A172 (cell line): ENCODE measurements around the gene AGAP1. TPM values are rescaled to one million over a fixed set of nuclear protein-coding genes. Genes with fewer than 3 reads are reported as not detected.

ENCODE experiments used
- DNase-seq: peaks from one replicate; pipeline ENCODE4 v3.0.0-alpha.2; 2015; ENCODE audit warnings: low spot score
- total RNA-seq: library from RNA; depleted of rRNA; stranded (reverse); fragments of >200 nt; shearing (Covaris generic); gene quantifications from 2 replicates; pipeline ENCODE4 v1.2.3, GENCODE V29; 2014

The AGAP1 gene
- total RNA-seq, 1 experiment from 2014 or later: 13.9 TPM

GRCh38 chr2:235841863-235842262, 348.0 kb downstream of the AGAP1 start:
- DNase-seq: no peak

GRCh38 chr2:235842941-235843340, 349.1 kb downstream of the AGAP1 start:
- no peak for DNase-seq

GRCh38 chr2:235843591-235844395, 349.9 kb downstream of the AGAP1 start:
- no peak for DNase-seq

GRCh38 chr2:235844561-235844960, 350.7 kb downstream of the AGAP1 start:
- DNase-seq: no peak

DNA sequence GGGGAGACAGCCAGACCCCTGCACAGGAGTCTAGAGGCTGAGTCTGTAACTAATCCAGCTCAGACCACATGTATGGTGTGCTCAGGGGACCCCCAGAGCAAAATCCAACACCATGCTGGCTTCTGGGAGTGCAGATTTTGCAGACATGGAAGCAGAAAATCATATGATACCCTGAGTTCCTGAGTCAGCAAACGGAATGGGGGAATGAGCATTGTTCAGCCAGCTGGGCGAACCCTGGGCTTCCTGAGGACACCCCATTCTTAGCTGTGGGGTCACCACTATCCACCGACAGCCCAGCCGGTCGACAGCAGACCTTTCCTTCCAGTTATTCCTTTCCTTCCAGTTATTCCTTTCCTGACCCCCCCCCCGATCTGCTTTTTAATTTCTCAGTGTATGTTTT, 351.4 kb downstream of the AGAP1 start:
- no peak for DNase-seq

DNA sequence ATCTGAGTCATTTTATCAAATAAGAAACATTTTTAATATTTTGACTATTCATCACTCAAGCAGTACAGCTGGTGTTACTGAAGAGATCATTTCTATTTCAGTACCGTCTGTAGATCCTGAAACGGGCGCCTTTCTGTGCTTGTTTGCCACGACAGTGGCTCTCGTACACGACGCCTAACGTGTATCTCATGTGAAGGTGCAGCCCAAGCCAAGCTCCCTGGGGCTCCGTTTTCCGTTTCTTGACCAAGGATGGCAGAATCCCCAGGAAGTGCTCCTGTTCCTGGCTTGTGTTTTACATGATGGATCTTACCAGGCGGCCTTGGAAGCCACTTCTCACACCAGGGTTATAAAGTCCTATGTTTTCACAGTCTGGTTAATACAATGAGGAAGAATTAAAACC, 353.7 kb downstream of the AGAP1 start:
- DNase-seq: no peak

GRCh38 chr2:235848055-235848454, 354.2 kb downstream of the AGAP1 start:
- no peak for DNase-seq

DNA sequence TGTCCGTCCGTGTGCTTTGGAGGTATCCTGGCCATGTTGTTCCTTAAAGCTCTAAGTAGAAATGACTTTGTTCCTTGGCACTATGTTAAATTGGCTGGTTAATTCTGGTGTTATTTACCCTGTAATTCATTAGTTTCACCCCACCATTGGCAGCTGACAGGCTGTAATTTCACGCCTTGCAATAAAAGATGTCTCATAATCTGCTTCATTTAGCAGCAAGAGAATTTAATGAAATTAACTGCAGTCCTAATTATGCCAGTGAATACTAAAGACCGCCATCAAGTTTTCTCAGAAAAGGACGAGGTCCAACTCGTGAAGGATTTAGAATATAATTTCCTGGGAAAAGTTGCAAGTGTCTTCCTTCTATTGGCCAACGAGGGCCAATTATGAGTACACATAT, 355.1 kb downstream of the AGAP1 start:
- DNase-seq: no peak

DNA sequence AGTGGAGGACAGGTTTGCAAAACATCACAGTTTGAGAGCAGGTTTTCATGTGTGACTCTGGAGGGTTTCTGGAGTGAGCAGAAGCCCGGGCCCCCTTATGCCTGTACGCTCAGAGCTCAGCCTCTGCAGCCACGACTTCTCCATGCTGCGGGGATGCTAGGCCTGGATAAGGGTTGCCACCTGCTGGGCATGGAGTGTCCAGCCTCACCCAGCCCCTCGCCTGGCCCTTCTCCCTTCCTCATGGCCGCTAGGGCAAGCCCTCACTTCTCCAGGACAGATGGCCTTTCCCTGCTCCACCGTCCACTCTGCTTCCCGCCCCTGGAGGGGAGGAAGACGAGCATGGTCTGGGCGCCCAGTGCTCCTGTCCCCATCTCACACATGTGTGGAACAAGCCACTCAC, 355.6 kb downstream of the AGAP1 start:
- DNase-seq: no peak

GRCh38 chr2:235850289-235850688, 356.4 kb downstream of the AGAP1 start:
- no peak for DNase-seq

DNA sequence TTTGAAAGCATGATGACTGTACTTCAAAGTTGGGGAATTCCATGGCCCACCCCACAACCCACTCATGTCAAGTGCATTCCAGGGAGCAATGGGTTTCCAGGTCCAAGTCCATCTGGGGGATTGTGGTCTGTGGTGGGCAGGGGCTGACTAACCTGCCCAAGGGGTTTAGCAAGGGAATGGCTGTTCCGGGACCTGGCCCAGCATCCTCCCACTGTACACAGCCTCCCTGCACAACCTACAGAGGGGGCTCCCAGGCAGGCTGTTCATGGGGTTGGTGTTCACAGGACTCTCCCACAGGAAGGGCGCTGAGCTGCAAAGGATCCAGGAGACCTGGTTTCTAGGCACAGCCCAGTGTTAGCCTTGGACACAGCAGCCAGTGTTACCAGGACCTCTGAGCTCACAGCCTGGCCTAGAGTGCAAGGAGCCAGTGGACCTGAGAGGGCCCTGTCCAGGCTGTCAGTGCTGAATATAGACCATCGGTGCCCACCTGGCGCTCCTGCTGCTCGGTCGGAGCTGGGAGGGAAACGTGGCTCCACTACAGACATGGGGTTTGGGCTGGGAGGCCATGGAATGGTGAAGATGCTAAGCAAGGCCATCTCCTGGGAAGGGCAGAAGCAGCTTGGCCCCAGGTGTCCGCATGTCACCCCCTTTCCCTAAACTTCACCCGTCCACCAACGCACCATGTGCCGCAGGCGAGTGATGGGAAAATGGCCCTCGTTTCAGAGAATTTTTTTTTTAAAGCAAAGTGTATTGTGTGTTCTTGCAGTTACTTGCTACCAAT, 357.1 kb downstream of the AGAP1 start:
- DNase-seq: no peak

GRCh38 chr2:235851828-235852525, 358.1 kb downstream of the AGAP1 start:
- no peak for DNase-seq

- no peak for DNase-seq
Measured at GRCh38 chr2:235852526-235852920, 358.7 kb downstream of the AGAP1 start.

DNA sequence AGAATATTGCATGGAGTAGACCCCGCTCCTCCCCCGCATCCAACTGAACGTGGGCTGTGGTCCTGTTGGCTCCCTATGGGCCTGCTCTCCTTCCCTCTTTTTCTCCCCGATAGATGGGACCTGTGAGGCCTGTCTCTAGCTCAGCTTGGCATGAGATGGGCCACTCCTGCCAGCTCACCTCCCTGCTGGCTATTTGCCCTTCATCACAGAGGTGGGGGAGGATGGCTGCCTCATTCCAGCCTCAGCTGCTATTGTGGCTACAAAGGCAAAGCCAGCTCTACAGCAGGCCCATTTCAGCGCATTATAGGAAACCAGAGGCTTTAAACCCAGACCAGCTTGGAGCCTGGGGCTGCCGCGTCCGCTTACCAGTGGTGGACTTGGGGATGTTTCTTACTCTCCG, 360.4 kb downstream of the AGAP1 start:
- DNase-seq: no peak

GRCh38 chr2:235855011-235855410, 361.2 kb downstream of the AGAP1 start:
- DNase-seq: no peak

GRCh38 chr2:235856151-235856854, 362.5 kb downstream of the AGAP1 start:
- no peak for DNase-seq

GRCh38 chr2:235857598-235857997, 363.8 kb downstream of the AGAP1 start:
- DNase-seq: no peak

GRCh38 chr2:235858881-235859280, 365.0 kb downstream of the AGAP1 start:
- DNase-seq: no peak

- no peak for DNase-seq
Measured at GRCh38 chr2:235859651-235860050, 365.8 kb downstream of the AGAP1 start.

DNA sequence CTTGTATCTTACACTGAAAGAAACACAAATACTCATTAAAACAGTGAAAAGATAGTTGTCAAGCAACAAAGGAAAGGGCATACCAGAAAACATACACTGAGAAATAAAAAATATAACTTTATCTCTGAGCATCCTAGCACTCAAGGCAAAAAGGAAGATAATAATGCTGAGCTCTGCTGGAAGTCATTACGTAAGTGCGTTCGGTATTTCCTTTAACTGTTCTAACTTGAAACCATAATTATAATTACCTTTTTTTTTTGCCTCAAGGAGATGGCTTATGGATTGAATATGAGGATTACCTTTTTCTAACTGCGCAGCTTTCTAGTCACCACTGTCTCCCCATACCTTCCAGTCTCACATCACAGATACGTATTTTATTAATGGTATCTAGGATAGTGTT, 366.3 kb downstream of the AGAP1 start:
- no peak for DNase-seq

DNA sequence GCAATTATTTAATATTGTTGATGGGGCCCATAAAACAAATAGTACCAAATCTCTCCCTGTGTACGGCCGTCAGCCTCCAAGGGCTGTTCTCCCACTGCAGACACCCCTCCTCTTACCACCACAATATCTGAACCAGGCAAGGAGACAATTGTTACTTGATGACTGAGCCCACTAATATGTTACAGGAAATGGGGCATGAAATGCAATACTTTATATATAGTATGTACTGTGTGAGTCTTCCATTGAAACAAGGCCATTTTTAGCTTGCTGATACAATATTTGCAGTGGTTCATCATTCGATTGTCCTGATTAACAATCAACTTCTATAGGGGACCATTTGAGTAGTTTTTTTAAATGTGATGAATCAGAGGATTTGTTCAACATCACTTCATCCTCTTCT, 367.0 kb downstream of the AGAP1 start:
- no peak for DNase-seq

DNA sequence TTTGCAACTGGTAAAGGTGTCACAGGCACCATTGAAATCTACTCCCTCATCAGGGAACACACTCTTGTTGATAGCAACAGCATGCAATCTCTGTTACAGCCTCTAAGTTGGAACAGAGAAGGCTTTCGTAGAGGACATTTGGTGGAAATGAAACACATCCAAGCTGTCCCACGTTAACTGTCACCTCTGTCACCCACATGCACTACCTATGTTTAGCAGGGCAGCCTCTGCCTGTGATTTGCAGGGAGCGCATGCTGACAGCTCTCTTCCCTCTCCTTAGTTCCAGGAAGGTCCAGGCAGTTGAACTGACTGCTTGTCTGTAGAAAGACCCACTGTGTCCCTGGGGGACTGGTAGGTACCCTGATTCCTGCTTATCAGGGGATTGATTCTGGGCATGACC, 367.5 kb downstream of the AGAP1 start:
- DNase-seq: no peak
